ENCODE results near the gene SNX8.

SNX8 gene

DNA sequence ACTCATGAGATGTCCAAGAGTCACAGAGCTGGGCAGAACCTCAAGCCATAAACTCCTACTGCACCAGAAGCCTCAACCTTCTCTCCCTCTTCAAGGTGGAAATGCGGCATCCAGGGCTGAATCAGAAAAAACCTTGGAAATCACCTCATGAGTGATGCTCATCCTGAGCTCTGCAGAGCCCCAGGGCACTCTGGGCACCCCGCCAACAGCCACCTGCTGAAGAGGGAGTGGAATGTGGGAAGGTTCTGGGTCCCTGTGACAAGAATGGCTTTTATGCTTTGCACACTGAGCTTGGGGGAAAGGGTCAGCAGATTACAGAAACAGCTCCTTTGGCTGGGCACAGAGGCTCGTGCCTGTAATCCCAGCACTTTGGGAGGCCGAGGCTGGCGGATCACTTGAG, 53.4 kb downstream of the SNX8 start:
- no peak for DNase-seq

DNA sequence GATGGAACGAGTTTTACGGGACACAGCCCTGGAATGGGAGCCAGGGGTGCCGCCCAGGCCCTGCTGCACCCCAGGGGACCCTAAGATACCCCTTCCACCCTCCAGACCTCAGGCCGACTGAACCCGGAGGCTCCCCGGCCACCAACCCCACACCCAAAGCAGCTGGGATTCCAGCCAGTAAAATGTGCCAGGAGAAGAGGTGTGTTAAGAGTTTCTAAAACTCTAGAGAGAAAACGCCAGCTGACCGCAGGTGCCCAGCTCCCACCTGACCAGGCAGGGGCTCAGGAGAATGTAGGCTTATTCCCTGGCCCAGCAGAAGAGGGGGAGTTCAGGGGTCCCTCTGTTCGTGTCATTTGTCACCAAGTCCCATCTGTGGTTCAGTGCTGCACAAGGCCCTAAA, 54.8 kb downstream of the SNX8 start:
- no peak for DNase-seq

DNA sequence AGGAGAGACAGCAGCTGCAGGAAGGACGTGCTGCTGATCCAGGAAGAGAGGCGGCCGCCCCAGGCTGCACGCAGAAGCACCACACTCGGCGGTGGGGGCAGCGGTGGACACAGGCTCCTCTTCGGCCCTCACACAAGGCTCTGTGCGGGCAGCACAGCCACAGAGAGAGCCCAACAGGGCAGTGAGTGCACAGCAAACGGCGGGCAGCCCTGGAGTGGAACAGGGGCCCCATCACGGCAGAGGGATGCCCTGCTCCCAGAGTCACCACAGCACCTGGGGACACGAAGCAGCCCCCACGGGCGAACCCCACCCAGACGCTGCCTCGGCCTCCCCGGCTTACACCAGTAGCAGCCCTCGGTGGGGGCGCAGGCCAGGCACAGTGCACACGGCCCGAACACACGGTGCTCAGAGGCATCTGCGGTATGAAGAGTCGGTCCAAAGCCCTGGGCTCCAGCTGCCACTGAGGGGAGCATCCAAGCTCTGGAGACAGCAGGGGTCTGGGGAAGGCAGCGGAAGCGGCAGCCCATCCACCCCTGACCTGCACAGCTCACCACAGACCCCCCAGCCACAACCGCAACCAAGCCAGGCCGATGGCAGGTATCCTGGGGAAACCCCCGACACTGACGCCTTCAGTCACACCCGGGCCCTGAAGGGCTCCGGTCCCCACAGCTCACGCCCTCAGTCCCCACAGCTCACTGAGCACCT, 55.4 kb downstream of the SNX8 start:
- no peak for DNase-seq

DNA sequence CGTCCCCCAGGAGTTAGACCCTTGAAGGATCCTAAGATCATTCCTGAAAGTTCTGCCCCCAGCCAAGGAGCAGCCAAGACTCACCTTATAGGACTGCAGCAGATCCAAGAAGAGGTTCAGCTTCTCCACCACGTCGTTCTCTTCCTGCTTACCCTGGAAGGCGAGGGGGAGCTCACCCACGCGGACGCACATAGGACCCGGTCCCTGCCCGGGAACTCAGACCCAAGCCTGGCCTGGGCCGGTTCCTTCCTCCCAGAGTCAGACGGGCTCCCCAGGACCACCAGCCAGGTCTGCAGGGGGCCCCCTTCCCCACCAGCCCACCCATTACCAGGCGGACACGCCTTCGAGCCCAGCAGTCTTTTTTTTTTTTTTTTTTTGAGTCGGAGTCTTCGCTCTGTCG, 56.6 kb downstream of the SNX8 start:
- DNase-seq, result no peak

DNA sequence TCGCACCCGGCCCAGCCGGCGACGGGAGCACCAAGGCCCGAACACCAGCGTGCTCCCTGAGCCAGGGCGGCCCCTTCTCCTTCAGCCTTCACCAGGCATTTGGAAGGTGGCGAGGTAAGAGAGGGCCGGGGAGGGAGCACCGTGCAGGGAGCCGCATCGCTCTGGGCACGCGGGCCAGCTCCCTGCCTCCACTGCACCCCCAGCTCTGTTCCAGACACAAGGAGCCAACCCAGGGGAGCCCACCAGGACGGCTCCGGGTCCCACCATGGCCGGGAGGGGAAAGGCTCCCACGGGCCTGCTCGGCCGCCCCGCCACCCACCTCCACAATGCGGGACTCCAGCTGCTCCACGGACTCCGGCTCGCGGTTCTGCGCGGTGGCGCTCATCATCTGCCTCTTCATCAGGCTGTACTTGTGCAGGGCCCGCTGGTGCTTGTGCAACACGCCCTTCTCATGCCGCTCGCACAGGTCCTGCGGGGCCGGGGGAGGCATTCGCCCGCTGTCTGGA, 57.1 kb downstream of the SNX8 start:
- no peak for DNase-seq

DNA sequence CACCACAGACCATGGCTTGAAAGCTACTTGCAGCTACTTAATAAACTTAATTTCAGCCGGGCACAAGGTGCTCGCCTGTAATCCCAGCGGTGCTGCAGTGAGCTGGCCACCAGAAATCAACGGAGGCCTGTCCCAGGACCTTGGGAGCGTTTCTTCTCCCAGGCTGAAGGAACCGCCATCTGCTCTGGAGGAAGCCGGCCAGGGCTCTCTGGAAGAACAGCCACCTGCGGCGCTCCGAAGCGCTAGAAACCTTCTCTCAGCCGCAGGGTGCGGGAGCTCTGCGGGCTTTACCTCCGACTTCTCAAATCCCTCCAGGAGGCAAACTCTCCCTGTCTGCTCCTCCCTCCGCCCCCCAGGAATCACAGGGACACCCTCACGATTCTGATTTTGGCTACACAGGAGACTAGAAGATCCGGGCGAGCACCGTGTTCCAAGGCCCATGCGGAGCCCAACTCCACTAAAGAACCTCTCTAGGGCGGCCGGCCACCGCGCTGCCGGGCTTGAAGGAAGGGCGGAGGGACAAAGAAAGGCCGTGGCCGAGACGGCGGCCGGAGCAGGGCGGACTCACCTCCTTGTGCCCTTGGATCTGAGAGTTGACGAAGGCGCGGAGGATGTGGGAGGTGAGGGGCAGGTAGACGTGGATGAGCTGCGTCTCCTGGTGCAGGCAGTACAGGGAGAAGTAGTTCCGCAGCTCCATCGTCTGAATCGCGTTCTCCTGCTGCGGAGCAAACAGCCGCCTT, 57.8 kb downstream of the SNX8 start:
- no peak for DNase-seq

DNA sequence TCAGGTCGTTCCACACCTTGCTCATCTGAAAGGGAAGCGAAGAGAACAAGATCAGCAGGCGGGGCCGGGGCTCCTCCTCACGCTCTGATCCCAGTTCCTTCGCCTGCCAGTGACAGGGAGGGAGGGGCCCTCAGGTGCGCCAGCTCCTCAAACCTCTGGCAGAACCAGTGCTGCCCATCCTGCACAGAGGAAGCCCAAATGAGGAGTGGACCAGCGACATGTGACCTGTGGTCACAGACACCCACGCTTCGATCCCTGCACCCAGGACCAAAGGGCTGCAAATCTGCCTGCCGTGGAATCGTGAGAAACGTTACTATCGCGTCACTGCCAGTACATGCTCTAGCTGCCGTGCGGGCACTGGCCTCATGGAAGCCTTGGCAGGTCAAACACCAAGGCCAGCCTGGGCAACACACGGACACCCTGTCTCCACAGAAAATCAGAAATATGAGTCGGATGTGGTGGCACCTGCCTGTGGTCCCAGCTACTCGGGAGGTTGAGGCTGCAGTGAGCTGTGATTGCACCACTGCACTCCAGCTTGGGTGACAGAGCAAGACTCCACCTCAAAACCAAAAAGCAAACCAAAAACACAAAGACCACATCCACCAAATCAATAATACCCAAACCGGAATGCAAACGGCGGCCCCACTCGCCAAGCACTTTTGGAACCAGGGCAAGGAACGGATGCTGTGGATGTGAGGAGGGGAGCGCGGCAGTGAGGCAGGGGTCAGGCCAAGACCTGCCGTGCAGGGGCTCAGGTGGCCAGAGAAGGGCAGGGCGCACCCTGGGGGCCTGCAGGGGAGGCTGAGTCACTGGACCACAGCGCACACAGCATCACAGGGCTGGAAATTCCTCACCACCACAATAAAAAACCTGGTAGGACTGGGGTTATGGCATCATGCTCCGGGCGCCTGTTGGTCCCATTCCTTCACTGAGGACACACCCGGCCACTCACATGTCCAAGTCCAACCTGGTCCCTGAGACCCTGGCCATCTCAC, 58.8 kb downstream of the SNX8 start:
- no peak for DNase-seq

DNA sequence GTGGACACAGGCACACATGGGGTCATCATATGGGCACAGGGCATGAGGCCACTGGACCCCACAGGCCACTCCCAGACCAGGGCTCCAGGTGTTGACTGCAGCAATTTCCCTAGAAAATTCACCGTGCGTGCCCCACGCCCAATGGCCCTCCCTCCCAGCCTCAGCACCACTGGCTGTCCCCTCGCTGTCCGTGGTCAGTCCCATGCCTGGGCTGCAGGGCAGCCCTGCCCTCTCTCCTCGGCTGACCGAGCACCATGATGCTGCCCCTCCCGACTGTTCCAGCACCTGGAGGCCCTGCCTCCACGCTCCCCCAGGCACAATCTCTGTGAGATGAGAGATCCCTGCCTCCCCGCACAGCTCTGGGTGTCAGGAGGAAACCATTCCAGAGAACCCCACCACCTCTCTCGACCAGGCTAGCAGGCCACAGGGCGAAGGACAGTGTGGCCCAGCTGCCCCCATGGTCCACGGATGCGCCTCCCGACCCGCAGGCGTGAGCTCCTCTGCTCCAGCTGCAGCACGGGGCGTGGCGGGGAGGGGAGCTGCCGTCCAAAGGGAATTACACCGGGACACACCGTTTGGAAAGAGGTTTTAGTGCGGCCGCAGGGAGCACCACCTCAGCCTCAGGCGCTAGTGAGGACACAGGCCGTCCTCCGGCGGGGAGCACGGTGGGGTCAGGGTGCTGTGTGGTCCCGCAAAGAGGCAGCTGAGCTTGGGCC, 59.7 kb downstream of the SNX8 start:
- no peak for DNase-seq

DNA sequence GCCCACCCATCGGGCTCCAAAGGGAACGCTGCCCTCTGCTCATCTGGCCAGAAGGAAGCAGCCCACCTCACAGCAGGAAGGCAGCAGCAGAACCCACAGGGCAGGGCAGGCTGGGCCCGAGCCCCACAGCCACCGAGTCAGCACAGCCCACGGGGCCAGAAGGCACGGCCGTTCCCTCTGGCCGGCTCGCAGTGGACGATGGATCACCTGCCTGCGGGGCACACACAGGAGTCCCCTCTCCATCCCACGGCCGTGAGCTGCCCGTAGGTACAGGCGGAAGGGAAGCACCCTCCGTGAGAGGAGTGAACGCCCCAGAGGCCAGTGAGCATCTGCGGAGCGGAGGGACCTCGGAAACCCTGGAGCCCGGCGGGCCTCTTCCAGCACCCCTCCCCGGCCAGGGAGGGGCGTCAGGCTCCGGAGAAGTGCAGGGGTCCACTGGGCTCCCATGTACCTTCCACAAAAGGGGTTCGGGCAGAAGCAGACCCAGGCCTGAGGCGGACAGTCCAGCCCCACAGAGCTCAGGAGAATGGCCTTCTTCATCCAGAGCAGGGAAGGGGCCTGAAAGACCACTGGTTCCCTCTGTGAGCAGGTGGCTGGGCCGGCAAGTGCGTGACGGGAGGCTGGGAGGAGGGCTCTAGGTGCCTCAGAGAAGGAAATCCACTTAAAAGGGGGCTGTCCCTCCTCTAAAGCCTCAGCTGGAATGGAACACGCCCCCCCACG, 60.6 kb downstream of the SNX8 start:
- DNase-seq, result no peak

DNA sequence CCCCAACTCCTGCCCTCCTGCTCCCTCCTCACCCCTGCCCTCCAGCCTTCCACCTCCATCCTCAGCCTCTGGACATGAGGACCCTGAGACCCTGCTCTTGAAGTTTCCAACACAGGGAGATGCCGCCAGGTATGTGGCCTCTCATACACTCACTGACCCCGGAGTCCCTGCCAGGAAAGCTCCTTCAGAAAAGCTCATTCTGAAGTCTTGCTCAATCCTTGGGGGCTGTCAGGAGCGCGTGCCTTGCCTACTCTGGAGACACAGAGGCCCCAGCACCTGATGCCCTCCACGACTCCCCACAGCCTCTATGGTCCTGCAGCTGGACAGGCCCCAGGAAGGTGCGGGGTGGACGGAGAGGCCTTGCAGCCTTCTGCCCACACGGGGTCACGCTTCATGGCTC, 61.2 kb downstream of the SNX8 start:
- no peak for DNase-seq

DNA sequence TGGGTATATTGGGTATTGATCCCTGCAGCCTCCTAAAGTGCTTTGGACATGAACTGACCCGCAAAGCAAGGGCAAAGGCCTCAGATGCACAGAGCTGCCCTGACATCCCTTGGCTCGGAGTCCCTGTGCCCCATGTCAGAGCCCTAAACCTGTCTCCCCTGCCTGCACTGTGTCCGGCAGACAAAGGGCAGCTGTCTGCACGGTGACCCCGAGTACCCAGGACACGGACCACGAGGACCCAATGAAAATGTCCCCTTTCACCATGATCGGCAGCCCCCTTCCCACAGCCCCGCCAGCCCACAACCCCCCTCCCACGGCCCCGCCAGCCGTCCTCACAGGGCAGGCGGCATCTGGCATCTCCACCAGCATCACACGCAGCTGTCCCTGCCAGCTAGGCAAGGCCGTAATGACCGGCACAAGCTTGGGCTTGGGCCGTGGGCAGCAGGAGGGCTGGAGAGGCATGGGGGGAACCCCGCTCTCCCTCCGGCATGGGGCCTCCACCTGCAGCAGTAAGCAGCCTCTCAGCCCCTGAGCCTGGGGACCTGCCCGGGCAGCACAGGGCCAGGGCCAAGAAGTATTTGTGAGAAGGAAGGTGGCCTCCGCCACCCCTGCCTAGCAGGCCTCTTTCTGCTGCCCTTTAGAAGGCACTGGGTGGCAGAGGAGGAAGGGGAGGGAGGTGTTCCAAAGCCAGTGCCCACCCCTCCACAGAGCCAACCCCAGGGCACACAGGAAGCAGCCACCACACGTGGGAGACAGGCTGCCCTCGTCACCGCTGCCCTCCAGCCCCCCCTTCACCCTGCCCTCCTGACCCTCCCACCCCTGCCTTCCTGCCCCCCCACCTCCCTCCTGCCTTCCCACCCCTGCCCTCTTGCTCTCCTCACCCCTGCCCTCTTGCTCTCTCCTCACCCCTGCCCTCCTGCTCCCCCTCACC, 62.1 kb downstream of the SNX8 start:
- no peak for DNase-seq

DNA sequence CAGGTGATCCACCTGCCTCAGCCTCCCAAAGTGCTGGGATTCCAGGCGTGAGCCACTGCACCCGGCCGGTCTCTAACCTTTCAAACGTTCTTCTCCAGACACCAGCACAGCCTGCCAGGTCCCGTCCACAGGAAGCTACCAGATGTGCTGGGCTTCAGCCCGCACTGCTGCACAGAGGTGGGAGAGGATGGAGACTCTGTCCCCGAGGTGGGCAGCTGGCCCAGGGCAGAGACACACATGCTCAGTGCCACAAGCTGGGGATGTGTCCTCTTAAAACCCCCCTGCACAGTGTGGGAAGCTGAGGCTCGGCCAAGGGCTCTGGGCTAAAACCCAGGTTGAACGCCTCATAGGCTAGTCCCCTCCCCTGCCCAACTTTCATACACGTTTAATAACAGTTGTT, 62.9 kb downstream of the SNX8 start:
- no peak for DNase-seq

DNA sequence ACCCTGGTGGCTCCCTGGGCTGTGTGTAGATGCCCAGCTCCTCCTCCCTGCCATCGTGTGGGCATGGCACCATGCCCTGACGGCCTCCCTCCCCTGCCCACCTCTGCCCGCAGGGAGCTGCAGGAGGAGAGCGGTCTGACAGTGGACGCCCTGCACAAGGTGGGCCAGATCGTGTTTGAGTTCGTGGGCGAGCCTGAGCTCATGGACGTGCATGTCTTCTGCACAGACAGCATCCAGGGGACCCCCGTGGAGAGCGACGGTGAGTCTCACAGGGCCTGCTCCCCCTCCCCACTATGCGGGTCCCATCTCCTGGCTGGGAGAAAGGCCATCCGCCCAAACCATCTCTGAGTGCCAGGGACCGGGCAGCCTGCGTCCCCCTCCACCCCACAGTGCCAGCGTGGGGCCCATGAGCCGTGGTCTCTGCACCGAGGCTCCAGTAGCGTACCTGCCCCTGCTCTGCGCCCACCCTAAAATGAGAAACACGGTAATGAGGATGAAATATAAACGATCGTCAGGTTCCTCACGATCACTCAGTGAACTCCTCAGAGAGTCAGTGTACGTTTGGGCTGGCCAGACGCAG, 64.4 kb downstream of the SNX8 start:
- no peak for DNase-seq

DNA sequence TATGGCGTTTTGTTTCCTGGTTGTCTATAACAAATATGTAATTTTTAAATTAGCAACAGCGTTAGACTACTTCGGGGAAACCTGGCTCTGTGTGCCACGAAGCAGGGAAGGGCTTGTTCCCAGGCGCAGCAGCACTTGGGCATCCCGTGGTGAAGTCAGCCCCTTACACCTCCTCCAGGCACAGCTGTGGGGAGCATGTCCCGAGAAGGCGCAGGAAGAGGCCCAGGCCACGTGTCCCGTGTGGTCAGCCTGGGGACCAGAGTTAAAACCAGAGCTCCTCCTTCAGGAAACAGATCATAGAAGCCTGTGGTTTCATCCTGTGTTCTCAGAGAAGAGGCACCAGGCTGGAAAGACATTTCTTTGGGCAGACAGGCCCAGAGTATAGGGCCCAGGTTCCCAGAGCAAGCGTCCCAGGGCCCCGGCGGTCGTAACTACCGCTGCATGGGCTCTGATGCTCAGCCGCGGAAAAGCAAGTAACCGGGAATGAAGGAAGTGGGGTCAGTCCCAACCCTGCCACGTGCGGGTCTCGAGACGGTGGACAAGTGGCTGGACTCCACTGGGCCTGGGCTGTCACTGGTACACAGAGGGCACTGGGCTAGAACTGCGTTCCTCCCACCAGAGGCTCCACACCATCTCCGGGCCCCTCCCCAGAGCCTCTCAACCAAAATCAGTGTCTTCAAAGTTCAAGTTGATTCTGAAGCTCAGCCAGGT, 65.1 kb downstream of the SNX8 start:
- DNase-seq, result no peak

DNA sequence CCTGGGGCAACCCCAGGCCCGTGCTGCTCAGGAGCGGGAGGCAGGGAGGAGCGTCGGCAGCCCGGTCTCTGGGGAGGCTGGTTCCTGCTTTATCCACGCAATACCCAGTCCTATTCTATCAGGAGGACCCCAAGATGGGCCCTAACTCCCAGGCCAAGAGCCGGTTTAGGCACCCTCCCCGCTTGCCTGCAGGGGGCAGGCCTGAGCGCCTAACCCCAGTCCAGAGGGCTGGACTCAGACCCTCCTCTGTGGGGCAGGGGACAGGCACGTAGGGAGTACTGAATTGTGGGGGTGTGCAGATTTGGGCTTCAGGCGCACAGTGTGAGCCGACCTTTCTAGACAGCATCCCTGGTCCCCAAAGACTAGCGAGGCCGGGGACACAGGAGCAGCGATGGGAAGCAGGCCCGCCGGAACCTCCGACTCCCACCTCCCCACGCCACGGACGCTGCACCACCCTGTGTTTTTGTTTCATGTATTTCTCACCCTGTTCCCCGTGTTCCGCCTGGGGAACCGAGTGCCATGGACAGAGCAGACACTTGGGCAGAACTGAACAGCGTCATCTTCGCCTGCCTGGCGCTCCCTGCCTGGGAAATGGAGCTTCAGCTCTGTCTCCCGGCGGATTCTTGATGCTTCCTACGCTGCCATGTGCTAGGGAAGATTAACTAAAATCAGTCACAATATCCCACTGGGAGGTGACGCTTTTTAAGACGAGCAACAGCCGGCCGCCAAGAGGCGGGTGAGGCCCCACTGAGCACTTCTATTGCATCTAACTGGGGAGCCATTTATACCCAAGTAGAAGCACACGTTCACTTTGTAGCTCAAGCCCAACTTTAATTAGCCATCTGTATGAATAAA, 66.9 kb downstream of the SNX8 start:
- DNase-seq, result no peak

DNA sequence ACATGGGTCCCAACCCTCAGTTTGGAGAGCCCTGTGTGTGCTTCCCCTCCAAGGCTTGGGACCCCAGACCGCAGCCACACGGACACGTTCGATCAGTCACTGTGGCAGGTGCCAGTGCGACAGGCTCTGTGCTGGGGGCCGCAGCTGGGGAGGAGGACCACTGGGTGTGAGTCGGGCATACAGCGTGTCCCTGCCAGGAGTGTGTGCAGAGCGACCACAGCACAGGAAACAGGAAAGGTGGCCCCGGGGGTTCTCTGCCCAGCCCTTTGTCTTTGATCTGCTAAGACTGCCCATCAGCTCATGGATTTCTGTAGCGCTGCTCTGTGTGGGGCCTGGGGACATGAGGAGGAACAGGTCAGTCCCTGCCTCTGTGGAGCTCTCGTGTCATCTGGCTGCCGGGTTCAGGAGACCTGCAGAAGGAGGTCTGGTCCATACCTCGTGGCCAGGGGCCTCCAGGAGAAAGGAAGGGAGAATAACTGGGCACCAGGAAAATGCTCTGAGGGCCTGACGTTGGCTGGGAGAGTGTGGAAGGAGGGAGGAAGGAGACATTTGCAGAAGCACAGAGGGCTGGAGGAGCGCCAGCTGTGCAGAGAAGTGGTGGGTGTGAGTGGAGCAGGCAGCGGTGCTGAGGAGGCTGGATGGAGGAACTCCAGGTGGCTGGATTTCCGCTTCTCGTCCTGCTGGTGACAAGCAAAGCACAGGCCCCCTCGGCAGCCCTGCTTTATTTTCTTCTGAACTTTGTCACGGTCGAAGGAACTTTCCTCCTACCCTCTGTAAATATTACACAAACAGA, 68.2 kb downstream of the SNX8 start:
- DNase-seq, result no peak

DNA sequence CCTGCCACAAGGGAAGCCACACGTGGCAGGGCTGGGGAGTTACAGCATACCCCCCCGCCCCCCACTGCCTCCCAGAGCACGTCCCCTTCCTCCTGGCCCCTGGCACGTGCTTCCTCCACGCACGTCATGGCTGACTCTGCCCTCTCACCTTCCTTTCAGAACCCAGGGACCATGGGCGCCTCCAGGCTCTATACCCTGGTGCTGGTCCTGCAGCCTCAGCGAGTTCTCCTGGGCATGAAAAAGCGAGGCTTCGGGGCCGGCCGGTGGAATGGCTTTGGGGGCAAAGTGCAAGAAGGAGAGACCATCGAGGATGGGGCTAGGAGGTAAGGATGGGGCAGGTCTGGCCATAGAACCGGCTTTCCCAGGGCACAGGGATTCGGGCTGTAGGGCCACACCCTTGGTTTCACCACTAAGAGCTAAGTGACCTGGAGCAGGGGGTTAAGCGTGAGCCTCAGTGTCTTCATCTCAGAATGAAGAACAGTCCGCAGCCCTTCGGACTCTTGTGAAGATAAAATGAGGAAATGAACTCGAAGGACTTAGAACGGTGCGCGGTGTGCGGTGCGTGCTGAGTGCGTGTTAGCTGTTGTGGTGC, 69.7 kb downstream of the SNX8 start:
- no peak for DNase-seq
